Upper lobe of left lung (tissue), 4 donors: ENCODE data around the gene OR51M1.

Experiments used
- POLR2A ChIP-seq, 4 donors: fragments of 450-650 bp; IDR thresholded peaks; one replicate each; pipeline ENCODE4 v1.5.1; 2016 to 2017; ENCODE audit warnings: antibody characterized with exemption in 4 of 4, mild to moderate bottlenecking in 2 of 4
- POLR2AphosphoS5 ChIP-seq, 2 donors: sonication (generic); formaldehyde crosslinking; IDR thresholded peaks; one replicate each; pipeline ENCODE4 v1.5.1; 2017; ENCODE audit warnings: antibody characterized with exemption in 2 of 2

GRCh38 chr11:5335170-5335569 is 48.4 kb upstream of the OR51M1 start:
- TF ChIP-seq POLR2A (IDR thresholded peaks at IDR 0.05) (no peak), POLR2AphosphoS5 (IDR thresholded peaks at IDR 0.05) (no peak)
